Right ventricle myocardium inferior (tissue), 1 donor: ENCODE data around the gene MZF1. TPM values are rescaled to one million over a fixed set of nuclear protein-coding genes. Genes with fewer than 3 reads are reported as not detected.
"Not testable (repeated sequence)": the region's sequence is repeated elsewhere in the genome, so short reads cannot be mapped to it uniquely, and the experiment has no call there.

Experiments used
- ATAC-seq: fragments of 200-7000 bp; cut with Tn5 transposase; one replicate; pipeline ENCODE4 v1.9.1; 2020; ENCODE audit warnings: mild to moderate bottlenecking, moderate library complexity
- DNase-seq: peaks from one replicate; pipeline ENCODE4 v3.0.0; 2021; ENCODE audit errors: missing footprints
- intact Hi-C: fragments of 100-400 bp; cut with DNase I; formaldehyde crosslinking; loops from one replicate; pipeline ENCODE4 v1.11.0; 2022
- long read RNA-seq: library from polyadenylated mRNA; unstranded; transcript quantifications from one replicate; pipeline ENCODE4 v2.0.0, GENCODE V29; 2021
- total RNA-seq: library from RNA; stranded (reverse); fragmentation: NEBNext Ultra II Directional; extraction: Animal tissue kit (Norgen Biotek cat#: 25700); gene quantifications from one replicate; pipeline ENCODE4 v1.2.1, GENCODE V29; 2021
- donor health status: DM: no; HTN: yes; CAD: no; lungs with severe emphysema.

Gene MZF1
- 10.0 TPM for total RNA-seq
- long read RNA-seq, partial matches to known transcripts: 3 of 5 reads
- long read RNA-seq, other reads (novel, unspliced or antisense): 1 of 5 reads

GRCh38 chr19:58572818-58573657, at the start of gene MZF1:
Gene MZF1 (minus strand): TSS chr19:58573335. CDS start chr19:58571389, 1,946 bp downstream.
- intact Hi-C loops: loop anchor here (2.0 kb wide), 1 partner anchor 14 kb away; the partner anchor contains the start of gene UBE2M
- peak; percentile 78 for ATAC-seq
- DNase-seq: peak; percentile 100

GRCh38 chr19:58607213-58607612, 34.1 kb upstream of the MZF1 start:
- DNase-seq: peak; percentile 11
- intact Hi-C loops, ATAC-seq: not testable (repeated sequence)

DNA sequence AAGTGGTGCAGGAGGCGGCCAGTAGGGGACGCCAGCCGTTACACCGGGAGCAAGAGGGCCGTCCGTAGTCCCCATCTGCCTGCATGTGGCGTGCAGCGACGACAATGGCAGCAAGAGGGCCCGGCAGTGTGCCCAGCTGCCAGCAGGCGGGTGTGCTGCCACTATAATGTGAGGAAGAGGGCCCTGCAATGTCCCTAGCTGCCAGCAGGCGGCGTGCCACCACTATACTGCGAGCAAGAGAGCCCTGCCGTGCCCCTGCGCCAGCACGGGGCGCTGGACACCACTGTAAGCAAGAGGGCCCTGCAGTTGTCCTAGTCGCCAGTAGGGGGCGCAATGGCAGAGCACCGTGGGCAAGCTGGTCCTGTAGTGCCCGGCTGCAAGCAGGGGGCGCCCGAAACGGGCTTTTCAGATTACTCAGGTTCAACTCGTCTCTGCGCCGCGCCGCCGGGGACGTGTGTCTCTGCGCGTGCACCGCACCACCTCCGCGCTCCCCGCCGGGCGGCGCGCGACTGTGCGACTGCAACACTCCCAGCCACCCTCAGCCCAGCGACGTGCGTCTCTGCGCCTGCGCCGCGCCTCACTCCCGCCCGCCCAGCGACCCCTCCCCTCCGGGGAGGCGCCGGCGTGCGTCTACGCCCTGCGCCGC, 33.2 kb upstream of the MZF1 start:
- intact Hi-C loops, ATAC-seq: not testable (repeated sequence)
- peak; percentile 1 for DNase-seq

GRCh38 chr19:58586133-58586765, 13.1 kb upstream of the MZF1 start:
- no peak for ATAC-seq
- intact Hi-C loops: no loop called here
- peak; percentile 22 for DNase-seq

DNA sequence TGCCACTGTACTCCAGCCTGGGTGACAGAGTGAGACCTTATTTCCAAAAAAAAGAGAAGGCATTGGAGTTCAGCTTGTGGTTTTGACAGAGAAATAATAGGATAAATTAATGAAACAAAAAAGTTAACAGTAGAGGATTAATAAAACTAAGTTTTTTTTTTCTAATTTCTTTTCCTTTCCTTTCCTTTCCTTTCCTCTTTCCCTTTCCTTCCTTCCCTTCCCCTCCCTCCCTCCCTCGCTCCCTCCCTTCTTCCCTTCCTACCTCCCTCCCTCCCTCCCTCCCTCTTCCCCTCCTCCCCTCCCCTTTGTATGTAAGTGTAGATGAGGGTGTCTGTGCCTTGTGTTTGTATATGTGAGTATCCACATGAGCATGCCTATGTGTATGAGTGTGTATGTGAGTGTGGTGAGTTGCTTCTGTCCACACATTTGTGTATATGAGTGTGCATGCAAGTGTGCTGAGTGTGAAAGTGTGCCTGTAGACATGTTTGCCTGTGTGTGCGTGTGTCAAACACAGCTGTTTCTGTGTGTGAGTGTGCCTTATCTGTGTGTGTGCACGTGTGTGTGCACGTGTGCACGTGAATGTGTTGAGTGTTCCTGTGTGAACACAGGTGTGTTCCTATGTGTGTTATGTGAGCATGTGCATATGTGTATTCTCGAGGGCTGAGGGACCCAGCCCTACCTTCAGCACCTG, 12.5 kb upstream of the MZF1 start:
- ATAC-seq (no peak), DNase-seq (peak; percentile 3)
- intact Hi-C loops: no loop called here

DNA sequence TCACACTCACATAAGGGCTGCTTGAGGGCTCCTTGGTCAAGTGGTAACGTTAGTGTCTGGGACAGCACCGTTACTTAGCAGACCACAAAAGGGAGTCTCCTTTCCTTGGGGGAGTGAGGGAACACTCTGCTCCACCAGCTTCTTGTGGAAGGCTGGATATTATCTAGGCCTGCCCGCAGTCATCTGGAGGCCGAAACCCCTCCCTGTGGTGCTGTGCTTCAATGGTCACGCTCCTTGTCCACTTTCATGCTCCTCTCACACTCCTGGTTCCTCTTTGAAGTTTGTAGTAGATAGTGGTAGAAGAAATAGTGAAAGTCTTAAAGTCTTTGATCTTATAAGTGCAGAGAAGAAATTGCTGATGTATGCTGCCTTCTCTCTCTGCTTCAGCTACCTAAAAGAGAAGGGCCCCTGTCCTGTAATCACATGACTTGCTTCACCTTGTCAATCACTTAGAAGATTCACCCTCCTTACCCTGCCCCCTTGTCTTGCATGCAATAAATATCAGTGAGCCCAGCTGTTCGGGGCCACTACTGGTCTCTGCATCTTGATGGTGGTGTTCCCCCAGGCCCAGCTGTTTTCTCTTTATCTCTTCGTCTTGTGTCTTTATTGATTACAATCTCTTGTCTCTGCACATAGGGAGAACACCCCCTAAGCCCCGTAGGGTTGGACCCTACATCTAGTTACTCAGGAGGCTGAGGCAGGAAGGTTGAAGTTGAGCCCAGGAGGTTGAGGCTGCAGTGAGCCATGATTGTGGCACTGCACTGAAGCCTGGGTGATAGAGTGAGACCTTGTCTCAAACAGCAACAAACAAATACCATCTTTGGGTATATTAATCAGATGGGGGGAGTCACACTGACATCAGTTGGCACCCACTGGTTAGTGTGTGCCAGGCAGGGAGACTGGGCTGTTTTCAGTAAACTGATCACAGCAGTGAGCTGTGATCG, 11.6 kb upstream of the MZF1 start:
- ATAC-seq (no peak), DNase-seq (peak; percentile 22)
- intact Hi-C loops: no loop called here

DNA sequence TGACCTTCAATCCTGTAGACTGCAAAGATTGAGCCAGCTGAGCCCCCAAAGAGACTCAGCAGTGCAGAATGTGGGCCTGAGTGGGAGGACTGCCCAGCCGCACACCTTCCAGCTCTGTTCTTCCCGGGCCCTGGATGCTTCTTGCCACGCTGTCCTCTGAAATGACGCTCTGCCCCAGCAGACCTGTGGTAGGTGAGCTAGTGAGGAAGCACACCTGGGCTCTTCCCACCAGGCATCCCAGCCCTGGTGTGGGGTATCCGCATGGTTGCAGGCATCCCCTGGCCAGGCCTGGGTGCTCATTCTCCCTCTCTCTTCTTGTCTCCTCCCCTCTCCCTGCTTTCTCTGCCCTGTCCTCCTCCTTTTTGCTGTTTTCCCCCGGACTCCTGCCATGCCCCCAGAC, 9.8 kb upstream of the MZF1 start:
- ATAC-seq: no peak
- peak; percentile 23 for DNase-seq
- intact Hi-C loops: no loop called here

GRCh38 chr19:58581227-58582141, 8.3 kb upstream of the MZF1 start:
- intact Hi-C loops: no loop called here
- ATAC-seq: peak; percentile 92
- peak; percentile 93 for DNase-seq

GRCh38 chr19:58579473-58580142, 6.5 kb upstream of the MZF1 start:
- no peak for DNase-seq
- ATAC-seq: no peak
- intact Hi-C loops: no loop called here

- intact Hi-C loops: no loop called here
- ATAC-seq: no peak
- peak; percentile 17 for DNase-seq
Measured at GRCh38 chr19:58578012-58578925, 5.1 kb upstream of the MZF1 start.

DNA sequence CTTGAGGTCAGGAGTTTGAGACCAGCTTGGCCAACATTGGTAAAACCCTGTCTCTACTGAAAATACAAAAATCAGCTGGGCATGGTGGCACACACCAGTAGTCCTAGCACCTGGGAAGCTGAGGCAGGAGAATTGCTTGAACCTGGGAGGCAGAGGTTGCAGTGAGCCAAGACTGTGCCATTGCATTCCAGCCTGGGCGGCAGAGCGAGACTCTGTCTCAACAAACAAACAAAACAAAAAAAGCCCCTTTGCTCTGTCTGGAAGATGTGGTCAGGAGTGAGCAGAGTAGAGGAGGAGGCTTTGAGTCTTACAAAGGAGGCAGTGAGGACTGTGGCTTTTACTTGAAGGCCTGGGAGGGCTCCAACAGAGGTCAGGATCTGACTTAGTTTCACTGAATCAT, 4.4 kb upstream of the MZF1 start:
- intact Hi-C loops, ATAC-seq, DNase-seq: not testable (repeated sequence)

DNA sequence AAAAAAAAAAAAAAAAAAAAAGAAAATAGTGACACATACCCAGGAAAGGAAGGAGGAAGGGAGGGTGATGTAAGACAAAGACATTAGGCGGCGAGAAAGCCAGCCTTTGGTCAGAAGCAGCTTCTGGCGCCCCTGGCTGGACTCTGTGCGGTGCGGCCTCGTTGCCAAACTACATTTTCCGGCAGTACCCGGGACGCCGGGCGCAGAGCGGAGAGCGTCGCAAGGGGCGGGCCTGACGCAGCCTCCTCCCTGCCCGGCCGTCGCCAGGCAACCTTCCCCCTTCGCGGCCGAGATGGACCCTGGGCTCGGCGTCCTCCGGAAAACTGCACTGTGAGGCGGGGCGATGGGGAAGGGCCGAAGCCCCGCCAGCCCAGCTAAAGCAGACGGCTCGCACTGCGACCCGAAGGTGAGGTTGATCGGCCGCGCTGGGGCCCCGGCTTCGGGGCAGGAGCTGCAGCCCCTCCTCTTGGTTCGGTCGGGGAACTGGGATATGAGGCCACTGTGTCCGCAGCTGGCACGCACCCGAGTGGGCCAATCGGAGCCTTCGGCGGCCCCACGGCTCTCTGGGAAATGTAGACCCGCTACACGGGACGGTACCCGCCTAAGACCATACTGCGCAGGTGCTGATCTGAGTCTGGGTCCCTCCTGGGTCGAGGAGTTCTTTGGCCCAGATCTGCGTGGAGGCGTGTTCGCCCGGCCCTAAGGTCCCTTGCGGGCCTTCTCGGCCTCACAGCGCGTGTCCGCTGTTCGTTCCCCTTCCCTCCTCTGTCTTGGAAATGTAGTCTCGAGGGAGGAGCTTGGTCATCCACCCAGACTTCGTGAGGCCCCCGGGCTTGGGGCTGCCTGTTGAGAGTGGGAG, 2.3 kb upstream of the MZF1 start:
- ATAC-seq (peak; percentile 73), DNase-seq (peak; percentile 95)
- intact Hi-C loops: loop anchor here (2.0 kb wide), 1 partner anchor 57 kb away; the partner anchor contains the start of gene ZBTB45

DNA sequence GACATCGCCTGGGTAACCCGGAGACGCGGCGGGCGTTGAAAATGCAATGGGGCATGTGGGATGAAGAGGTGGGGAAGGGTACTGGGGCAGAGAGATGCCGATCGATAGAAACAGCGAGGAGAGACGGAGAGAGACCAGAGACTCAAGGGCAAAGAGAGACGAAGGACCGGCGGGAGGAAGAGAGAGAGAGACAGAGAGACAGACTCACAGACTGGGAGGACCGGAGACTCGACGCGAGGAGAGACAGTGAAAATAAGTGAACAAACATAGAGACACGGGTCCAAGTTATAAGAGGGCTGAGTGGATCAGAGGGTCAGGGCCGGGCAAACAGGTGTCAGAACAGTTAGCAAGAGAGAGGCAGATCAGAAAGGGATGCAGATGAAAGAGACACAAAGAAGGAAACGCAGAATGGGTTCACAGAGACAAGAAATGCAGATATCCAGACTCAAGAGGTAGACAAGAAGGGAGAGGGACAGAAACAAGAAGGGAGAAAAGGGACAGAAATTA, 576 bp upstream of the MZF1 start:
- no peak for ATAC-seq
- no peak for DNase-seq
- intact Hi-C loops: loop anchor here (2.0 kb wide), 2 partner anchors 15 to 55 kb away; partner anchors contain the start of genes UBE2M and ZBTB45
